KMS-11 (cell line): ENCODE data around the gene PBX3.

ENCODE experiments used
- H2AFZ ChIP-seq: fragments of 200-600 bp; sonication (generic); 2 replicates; pipeline ENCODE4 v1.6.1; 2016; ENCODE audit warnings: antibody characterized with exemption, mixed run types, low read depth
- H3K27ac ChIP-seq: fragments of 200-600 bp; sonication (generic); 2 replicates; pipeline ENCODE4 v1.6.1; 2016; ENCODE audit warnings: mild to moderate bottlenecking, mixed run types
- H3K27me3 ChIP-seq: fragments of 200-600 bp; sonication (generic); 2 replicates; pipeline ENCODE4 v1.6.1; 2017; ENCODE audit warnings: mild to moderate bottlenecking, low read depth, mixed run types, moderate library complexity; ENCODE audit not compliant: insufficient read depth
- H3K36me3 ChIP-seq: fragments of 200-600 bp; sonication (generic); 2 replicates; pipeline ENCODE4 v1.6.1; 2017; ENCODE audit warnings: mild to moderate bottlenecking, mixed run types; ENCODE audit not compliant: insufficient read depth
- H3K4me1 ChIP-seq: fragments of 200-600 bp; sonication (generic); 2 replicates; pipeline ENCODE4 v1.6.1; 2016; ENCODE audit warnings: mild to moderate bottlenecking, low read depth, mixed run types; ENCODE audit not compliant: poor library complexity, severe bottlenecking
- H3K4me2 ChIP-seq: fragments of 200-600 bp; sonication (generic); 2 replicates; pipeline ENCODE4 v1.7.0; 2016; ENCODE audit warnings: mild to moderate bottlenecking, mixed run types
- H3K4me3 ChIP-seq: fragments of 200-600 bp; sonication (generic); IDR thresholded peaks from 2 replicates; pipeline ENCODE4 v1.6.1; 2017; ENCODE audit warnings: low read depth, low read length, mixed read lengths; ENCODE audit not compliant: insufficient read depth
- H3K79me2 ChIP-seq: fragments of 200-600 bp; sonication (generic); 2 replicates; pipeline ENCODE4 v1.6.1; 2016; ENCODE audit warnings: low read depth, mixed run types; ENCODE audit not compliant: insufficient read depth
- H3K9ac ChIP-seq: fragments of 200-600 bp; sonication (generic); 2 replicates; pipeline ENCODE4 v1.6.1; 2016; ENCODE audit warnings: mild to moderate bottlenecking, mixed run types
- H4K20me1 ChIP-seq: fragments of 200-600 bp; sonication (generic); 2 replicates; pipeline ENCODE4 v1.6.1; 2016; ENCODE audit warnings: mild to moderate bottlenecking, mixed run types; ENCODE audit not compliant: insufficient read depth
- CTCF ChIP-seq: fragments of 200-600 bp; sonication (generic); conservative IDR thresholded peaks from 2 replicates; pipeline ENCODE4 v1.6.1; 2017; ENCODE audit warnings: low read depth, mild to moderate bottlenecking, antibody characterized with exemption, low read length, moderate library complexity, mixed read lengths

The PBX3 gene

DNA sequence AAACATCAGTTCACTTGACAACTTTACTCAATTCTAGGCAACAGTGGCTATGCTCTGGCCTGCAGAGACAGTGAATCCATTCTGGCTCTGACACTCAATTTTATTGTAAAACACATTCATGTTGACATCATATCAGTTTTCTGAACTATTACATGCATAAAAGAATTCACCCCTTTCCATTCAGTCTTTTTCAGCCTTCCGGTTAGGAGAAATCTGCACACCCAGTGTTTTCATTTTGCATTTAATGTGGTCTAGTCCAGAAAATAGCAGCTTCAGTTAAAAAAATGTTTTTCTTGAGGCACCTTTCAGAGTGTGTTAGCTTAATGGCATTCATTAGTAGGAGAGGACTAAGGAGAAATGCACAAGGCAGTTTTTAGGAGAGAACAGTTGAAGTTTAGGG, 95.1 kb downstream of the PBX3 start:
- Histone ChIP-seq H3K36me3 (no peaks in the 10 kb centered on the region), H3K4me2 (peak overlapping the region; percentile 52), H3K79me2 (peaks cover 99% of the 10 kb centered on the region)

DNA sequence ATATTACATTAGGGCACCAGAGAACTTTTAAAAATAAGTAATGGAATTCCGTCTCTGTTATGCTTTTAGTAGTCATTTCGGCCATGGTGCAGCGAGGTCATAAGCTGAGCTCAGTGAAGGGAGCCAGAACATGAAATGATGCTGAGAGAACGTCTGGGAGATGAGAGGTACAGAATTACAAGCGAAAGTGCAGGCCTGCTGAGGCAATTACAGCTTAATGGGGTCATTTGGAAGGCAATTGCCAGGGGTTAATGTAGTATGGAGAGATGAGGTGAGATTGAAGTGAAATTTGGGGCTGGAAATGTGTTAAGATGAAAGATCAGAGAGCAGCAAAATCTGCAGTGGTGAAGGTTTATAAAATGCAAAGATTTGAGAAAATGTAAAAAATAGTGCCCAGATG, 96.5 kb downstream of the PBX3 start:
- H3K79me2 ChIP-seq, result peaks cover 100% of the 10 kb centered on the region
- peaks cover 88% of the 10 kb centered on the region for H3K4me1 ChIP-seq
- H3K9ac ChIP-seq, result no peak overlapping the region
- H3K36me3 ChIP-seq, result no peaks in the 10 kb centered on the region
- H3K4me3 ChIP-seq, result no peak overlapping the region
- H4K20me1 ChIP-seq, result peaks cover 74% of the 10 kb centered on the region
- no peak for TF ChIP-seq CTCF
- no peak overlapping the region for H3K27ac ChIP-seq
- no peaks in the 10 kb centered on the region for H3K27me3 ChIP-seq
- H2AFZ ChIP-seq, result no peak overlapping the region
- no peak overlapping the region for H3K4me2 ChIP-seq

More for the DNA sequence above, 95.1 kb downstream of the PBX3 start:
- TF ChIP-seq CTCF, result no peak
- H3K27ac ChIP-seq, result peak overlapping the region; percentile 41; the same call in 1 of the 2 replicates
- H3K4me3 ChIP-seq, result no peak overlapping the region
- H2AFZ ChIP-seq, result no peak overlapping the region
- H4K20me1 ChIP-seq, result peaks cover 67% of the 10 kb centered on the region
- H3K9ac ChIP-seq, result no peak overlapping the region
- H3K27me3 ChIP-seq, result no peaks in the 10 kb centered on the region
- H3K4me1 ChIP-seq, result peaks cover 80% of the 10 kb centered on the region

- no peaks in the 10 kb centered on the region for H3K36me3 ChIP-seq
- H4K20me1 ChIP-seq, result peaks cover 66% of the 10 kb centered on the region
- TF ChIP-seq CTCF, result no peak
- H3K4me2 ChIP-seq, result no peak overlapping the region
- peaks cover 85% of the 10 kb centered on the region for H3K4me1 ChIP-seq
- H3K27me3 ChIP-seq, result no peaks in the 10 kb centered on the region
- peaks cover 100% of the 10 kb centered on the region for H3K79me2 ChIP-seq
- no peak overlapping the region for H3K4me3 ChIP-seq
- no peak overlapping the region for H2AFZ ChIP-seq
- H3K9ac ChIP-seq, result no peak overlapping the region
- no peak overlapping the region for H3K27ac ChIP-seq
These were observed 97.4 kb downstream of the PBX3 start for GRCh38 chr9:125844611-125845010.

- no peak overlapping the region for H3K4me3 ChIP-seq
- H3K4me2 ChIP-seq, result no peak overlapping the region
- peaks cover 100% of the 10 kb centered on the region for H3K79me2 ChIP-seq
- H3K27ac ChIP-seq, result no peak overlapping the region
- TF ChIP-seq CTCF, result no peak
- H3K36me3 ChIP-seq, result no peaks in the 10 kb centered on the region
- no peak overlapping the region for H3K9ac ChIP-seq
- H2AFZ ChIP-seq, result no peak overlapping the region
- peaks cover 85% of the 10 kb centered on the region for H3K4me1 ChIP-seq
- peaks cover 65% of the 10 kb centered on the region for H4K20me1 ChIP-seq
- H3K27me3 ChIP-seq, result no peaks in the 10 kb centered on the region
These were observed 98.2 kb downstream of the PBX3 start for GRCh38 chr9:125845271-125845808.
